Fibroblast of skin of left biceps (primary cell): Measurements from ENCODE around the gene FAM229B.
"Not testable (repeated sequence)": the region's sequence is repeated elsewhere in the genome, so short reads cannot be mapped to it uniquely, and the experiment has no call there.

Experiments used
- DNase-seq, 2 experiments: peaks; one replicate each; pipeline ENCODE4 v3.0.0-alpha.2; 2013; ENCODE audit warnings: low read depth in 2 of 2

FAM229B gene

GRCh38 chr6:112062966-112063365 is 24.4 kb upstream of the FAM229B start:
- no peak for DNase-seq

- no peak for DNase-seq
Measured at GRCh38 chr6:112065426-112065986, 21.9 kb upstream of the FAM229B start.

GRCh38 chr6:112066606-112067005 is 20.8 kb upstream of the FAM229B start:
- DNase-seq = no peak

- DNase-seq = no peak
Measured at GRCh38 chr6:112081569-112081968, 5.8 kb upstream of the FAM229B start.

GRCh38 chr6:112085286-112086065 is 1.9 kb upstream of the FAM229B start:
- no peak for DNase-seq

- DNase-seq = peak in 1 of 2 experiments; percentile 34
Measured at GRCh38 chr6:112086744-112087135, 651 bp upstream of the FAM229B start.

- DNase-seq = no peak
Measured at GRCh38 chr6:112087916-112088315, 525 bp downstream of the FAM229B start.

GRCh38 chr6:112096901-112097300 is 9.5 kb downstream of the FAM229B start:
- no peak for DNase-seq

GRCh38 chr6:112100561-112100960 is 13.2 kb downstream of the FAM229B start:
- no peak for DNase-seq

- DNase-seq = not testable (repeated sequence)
Measured at GRCh38 chr6:112106026-112106425, 18.6 kb downstream of the FAM229B start.

GRCh38 chr6:112106562-112106961 is 19.2 kb downstream of the FAM229B start:
- no peak for DNase-seq

- no peak for DNase-seq
Measured at GRCh38 chr6:112109262-112109661, 21.9 kb downstream of the FAM229B start.

GRCh38 chr6:112113431-112113830 is 26.0 kb downstream of the FAM229B start:
- DNase-seq = no peak

- DNase-seq = no peak
Measured at GRCh38 chr6:112113918-112114317, 26.5 kb downstream of the FAM229B start.

GRCh38 chr6:112114577-112115223 is 27.3 kb downstream of the FAM229B start:
- DNase-seq = no peak

- DNase-seq = no peak
Measured at GRCh38 chr6:112116221-112116620, 28.8 kb downstream of the FAM229B start.

GRCh38 chr6:112117554-112117953 is 30.2 kb downstream of the FAM229B start:
- DNase-seq = peak in 1 of 2 experiments; percentile 1

GRCh38 chr6:112118034-112118433 is 30.6 kb downstream of the FAM229B start:
- no peak for DNase-seq

GRCh38 chr6:112122756-112123155 is 35.4 kb downstream of the FAM229B start:
- no peak for DNase-seq

GRCh38 chr6:112123982-112124381 is 36.6 kb downstream of the FAM229B start:
- no peak for DNase-seq

- DNase-seq = no peak
Measured at GRCh38 chr6:112128208-112128607, 40.8 kb downstream of the FAM229B start.

GRCh38 chr6:112130878-112131277 is 43.5 kb downstream of the FAM229B start:
- DNase-seq = no peak

GRCh38 chr6:112139052-112139451 is 51.7 kb downstream of the FAM229B start:
- no peak for DNase-seq
